HUES48 (cell line): ENCODE measurements around the gene RAD51.

Source experiments
- H3K27ac ChIP-seq: one replicate; pipeline ENCODE4 v1.7.0; 2013; ENCODE audit warnings: low read depth, low read length, inconsistent platforms
- H3K27me3 ChIP-seq: 2 replicates; pipeline ENCODE4 v1.6.1; 2013; ENCODE audit warnings: mild to moderate bottlenecking, low read length; ENCODE audit not compliant: control insufficient read depth, insufficient read depth
- H3K36me3 ChIP-seq: 2 replicates; pipeline ENCODE4 v1.6.1; 2013; ENCODE audit warnings: low read length; ENCODE audit not compliant: control insufficient read depth, insufficient read depth
- H3K4me1 ChIP-seq: 2 replicates; pipeline ENCODE4 v1.6.1; 2013; ENCODE audit warnings: mild to moderate bottlenecking, low read length; ENCODE audit not compliant: control insufficient read depth, insufficient read depth
- H3K4me3 ChIP-seq: 2 replicates; pipeline ENCODE4 v1.5.1; 2013; ENCODE audit warnings: mild to moderate bottlenecking, low read depth, low read length
- H3K9ac ChIP-seq: 2 replicates; pipeline ENCODE4 v1.6.1; 2013; ENCODE audit warnings: mild to moderate bottlenecking, low read depth, low read length, moderate library complexity
- H3K9me3 ChIP-seq: 2 replicates; pipeline ENCODE4 v1.6.1; 2013; ENCODE audit warnings: low read length; ENCODE audit not compliant: control insufficient read depth, insufficient read depth

Gene RAD51

DNA sequence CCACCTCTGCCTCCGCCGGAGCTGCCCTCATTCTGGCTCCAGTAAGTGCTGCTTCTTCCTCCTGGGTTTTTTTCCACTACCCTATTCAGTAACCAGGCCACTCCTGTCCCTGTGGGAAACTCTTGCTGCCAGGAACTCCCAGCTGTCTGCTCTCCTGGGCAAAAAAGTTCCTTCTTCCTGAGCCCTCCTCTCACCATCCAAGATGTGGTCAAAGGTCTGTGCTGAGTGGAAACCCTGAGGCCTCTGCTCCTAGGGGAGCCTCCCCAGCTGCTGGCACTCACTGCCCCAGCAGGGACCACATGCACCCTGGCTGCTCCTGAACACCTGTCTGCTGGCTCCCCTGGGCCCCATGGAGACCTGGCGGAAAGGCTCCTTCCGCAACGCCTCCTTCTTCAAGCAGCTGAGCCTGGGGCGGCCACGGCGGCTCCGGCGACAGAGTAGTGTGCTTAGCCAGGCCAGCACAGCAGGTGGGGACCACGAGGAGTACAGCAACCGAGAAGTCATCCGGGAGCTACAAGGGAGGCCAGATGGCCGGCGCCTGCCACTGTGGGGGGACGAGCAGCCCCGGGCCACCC, 75.3 kb downstream of the RAD51 start:
- no peak overlapping the region for H3K27ac ChIP-seq
- peaks cover 34% of the 10 kb centered on the region for H3K36me3 ChIP-seq
- H3K9ac ChIP-seq = no peak overlapping the region

DNA sequence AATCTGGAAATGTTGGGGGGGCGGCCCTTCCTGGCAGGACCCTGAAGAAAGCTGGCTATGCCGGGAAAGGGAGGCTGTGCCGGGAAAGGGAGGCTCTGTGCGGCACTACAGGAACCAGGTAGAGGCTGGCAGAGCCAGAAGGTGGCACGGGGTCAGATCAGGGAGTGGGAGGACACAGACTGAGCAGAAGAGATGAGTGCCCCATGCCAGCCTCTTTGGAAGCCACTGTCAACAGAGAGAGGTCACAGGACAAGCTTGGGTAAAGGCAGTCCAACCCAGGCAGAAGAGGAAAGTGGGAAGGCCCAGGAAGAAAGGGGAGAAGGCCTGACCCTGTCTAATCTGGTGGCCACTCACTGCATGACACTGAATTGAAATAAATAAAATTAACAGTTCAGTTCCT, 76.3 kb downstream of the RAD51 start:
- Histone ChIP-seq H3K4me3 (no peak overlapping the region), H3K9me3 (no peaks in the 10 kb centered on the region), H3K36me3 (peaks cover 43% of the 10 kb centered on the region), H3K4me1 (peaks cover 12% of the 10 kb centered on the region), H3K27me3 (no peaks in the 10 kb centered on the region), H3K27ac (no peak overlapping the region), H3K9ac (no peak overlapping the region)

More for the DNA sequence above, 75.3 kb downstream of the RAD51 start:
- peaks cover 21% of the 10 kb centered on the region for H3K4me1 ChIP-seq
- H3K9me3 ChIP-seq = no peaks in the 10 kb centered on the region
- H3K27me3 ChIP-seq = no peaks in the 10 kb centered on the region
- no peak overlapping the region for H3K4me3 ChIP-seq

DNA sequence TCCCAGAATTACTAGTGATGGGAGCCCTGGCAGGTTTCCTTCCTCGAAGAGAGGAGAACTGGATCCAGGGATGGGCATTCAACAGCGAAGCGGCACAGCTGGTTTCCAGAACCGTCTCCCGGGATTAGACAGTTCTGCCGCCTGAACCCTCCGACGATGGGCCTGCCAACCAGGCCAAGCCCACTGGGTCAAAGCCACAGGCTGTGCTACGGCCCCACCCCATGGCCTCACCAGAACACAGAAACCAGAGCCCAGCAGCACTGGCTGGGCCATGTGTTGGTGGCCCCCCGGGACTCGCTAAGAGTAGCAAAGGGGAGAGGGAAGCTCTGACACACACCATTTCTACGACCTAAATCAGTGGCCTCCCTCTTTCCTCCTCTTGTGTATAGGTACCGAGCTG, 77.0 kb downstream of the RAD51 start:
- Histone ChIP-seq H3K27me3 (no peaks in the 10 kb centered on the region), H3K36me3 (peaks cover 50% of the 10 kb centered on the region), H3K4me1 (peaks cover 5% of the 10 kb centered on the region), H3K4me3 (no peak overlapping the region), H3K27ac (no peak overlapping the region), H3K9ac (no peak overlapping the region), H3K9me3 (no peaks in the 10 kb centered on the region)

DNA sequence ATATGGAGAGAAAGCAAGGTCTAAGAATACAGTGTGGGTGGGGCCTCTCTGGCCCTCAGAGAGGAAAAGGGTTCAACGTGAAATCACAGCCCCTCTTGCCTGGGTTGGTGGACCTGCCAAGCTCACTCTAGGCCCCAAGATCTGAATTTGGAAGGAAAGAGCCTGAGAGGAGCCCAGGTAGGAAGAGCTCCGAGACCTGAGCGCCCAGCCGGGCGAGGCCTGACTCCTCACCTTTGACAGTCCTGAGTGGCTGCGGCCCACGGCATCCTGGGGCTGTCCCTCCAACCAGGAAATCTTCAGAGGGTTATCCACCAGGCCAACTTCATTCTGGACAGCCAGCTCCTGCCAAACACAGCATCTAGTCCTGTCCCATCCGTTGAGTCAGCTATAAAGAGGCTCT, 78.5 kb downstream of the RAD51 start:
- no peaks in the 10 kb centered on the region for H3K4me1 ChIP-seq
- H3K9ac ChIP-seq = no peak overlapping the region
- peaks cover 55% of the 10 kb centered on the region for H3K36me3 ChIP-seq
- no peaks in the 10 kb centered on the region for H3K9me3 ChIP-seq
- no peaks in the 10 kb centered on the region for H3K27me3 ChIP-seq
- no peak overlapping the region for H3K4me3 ChIP-seq
- H3K27ac ChIP-seq = no peak overlapping the region

DNA sequence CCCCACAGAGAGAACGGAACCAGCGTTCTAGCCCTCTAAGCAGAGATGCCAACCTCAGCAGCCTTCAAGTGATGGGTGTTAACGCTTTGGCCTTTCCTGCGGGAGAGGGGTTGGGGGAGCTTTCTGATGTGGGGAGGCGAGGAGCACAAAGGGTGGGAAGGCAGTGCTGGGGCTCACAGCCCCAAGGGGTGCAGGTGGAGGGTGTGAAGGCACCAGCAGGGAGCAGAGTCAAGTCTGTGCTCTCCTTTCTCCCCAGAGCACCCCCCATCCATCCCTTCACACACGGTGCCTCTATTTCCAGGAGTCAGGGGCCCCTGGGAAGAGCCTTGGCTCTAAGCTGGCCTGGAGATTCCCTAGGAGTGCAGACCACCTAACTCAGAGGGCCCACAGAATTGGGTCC, 78.9 kb downstream of the RAD51 start:
- no peaks in the 10 kb centered on the region for H3K27me3 ChIP-seq
- no peak overlapping the region for H3K27ac ChIP-seq
- H3K36me3 ChIP-seq = peaks cover 60% of the 10 kb centered on the region
- no peak overlapping the region for H3K4me3 ChIP-seq
- H3K9me3 ChIP-seq = no peaks in the 10 kb centered on the region
- no peaks in the 10 kb centered on the region for H3K4me1 ChIP-seq
- H3K9ac ChIP-seq = no peak overlapping the region

DNA sequence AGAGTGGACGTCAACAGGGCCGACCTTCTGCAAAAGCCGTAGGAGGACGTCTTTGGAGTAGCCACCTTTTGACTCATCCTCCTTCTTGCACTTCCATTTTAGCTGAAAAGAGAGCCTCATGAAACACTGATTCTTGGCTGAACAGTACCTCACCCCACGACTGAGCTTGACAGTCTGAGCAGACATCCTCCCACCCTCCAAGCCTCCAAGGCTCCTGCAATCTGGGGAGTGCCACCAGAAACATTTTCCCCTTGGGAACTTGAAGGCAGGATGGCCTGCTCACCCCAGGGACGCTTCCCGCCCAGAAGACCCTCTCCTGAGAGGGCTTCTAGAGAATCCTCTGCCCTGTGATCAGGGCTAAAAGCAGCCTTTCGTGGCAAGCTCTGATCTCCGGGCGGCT, 80.0 kb downstream of the RAD51 start:
- no peak overlapping the region for H3K9ac ChIP-seq
- H3K4me3 ChIP-seq = no peak overlapping the region
- peaks cover 67% of the 10 kb centered on the region for H3K36me3 ChIP-seq
- no peak overlapping the region for H3K27ac ChIP-seq
- H3K9me3 ChIP-seq = no peaks in the 10 kb centered on the region
- H3K27me3 ChIP-seq = no peaks in the 10 kb centered on the region
- H3K4me1 ChIP-seq = no peaks in the 10 kb centered on the region

DNA sequence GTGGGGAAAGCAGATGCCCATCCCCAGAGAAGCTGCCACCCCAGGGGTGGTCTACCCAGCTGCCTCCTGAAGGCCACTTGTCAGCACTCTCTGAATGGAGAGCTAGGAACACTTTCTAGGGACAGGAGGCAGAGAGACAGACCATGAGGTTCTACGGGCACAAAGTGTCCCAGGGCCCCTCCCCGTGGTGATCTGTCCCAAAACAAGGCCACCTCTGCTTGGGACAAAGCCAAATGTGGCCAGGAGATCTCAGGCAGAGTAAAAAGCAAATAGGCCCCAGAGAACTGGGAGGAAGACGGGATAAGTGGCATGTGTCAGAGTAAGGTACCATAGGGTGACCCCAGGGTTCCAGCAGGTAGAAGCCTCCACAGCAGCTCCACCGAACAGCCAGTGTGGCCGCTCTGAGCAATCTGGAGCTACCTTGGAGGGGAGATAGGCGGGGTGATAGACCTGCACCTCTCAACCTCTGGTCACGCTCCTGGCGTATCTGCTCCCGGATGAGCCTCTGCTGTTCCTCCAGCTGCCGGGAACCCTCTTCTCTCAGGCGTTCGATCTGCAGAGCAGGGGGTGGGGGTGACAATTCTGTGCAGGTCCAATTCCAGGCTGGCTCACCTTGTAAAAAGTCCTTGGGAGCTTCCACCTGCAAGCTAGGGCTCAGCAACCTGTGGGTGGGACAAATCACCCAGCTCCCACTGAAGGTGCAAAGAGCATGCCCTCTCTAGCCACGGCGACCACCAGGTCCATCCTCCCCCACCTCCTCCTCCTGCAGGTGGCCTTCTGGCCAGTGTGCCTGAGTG, 81.0 kb downstream of the RAD51 start:
- Histone ChIP-seq H3K36me3 (peaks cover 67% of the 10 kb centered on the region), H3K9me3 (no peaks in the 10 kb centered on the region), H3K4me3 (no peak overlapping the region), H3K4me1 (no peaks in the 10 kb centered on the region), H3K27ac (no peak overlapping the region), H3K9ac (no peak overlapping the region), H3K27me3 (no peaks in the 10 kb centered on the region)

DNA sequence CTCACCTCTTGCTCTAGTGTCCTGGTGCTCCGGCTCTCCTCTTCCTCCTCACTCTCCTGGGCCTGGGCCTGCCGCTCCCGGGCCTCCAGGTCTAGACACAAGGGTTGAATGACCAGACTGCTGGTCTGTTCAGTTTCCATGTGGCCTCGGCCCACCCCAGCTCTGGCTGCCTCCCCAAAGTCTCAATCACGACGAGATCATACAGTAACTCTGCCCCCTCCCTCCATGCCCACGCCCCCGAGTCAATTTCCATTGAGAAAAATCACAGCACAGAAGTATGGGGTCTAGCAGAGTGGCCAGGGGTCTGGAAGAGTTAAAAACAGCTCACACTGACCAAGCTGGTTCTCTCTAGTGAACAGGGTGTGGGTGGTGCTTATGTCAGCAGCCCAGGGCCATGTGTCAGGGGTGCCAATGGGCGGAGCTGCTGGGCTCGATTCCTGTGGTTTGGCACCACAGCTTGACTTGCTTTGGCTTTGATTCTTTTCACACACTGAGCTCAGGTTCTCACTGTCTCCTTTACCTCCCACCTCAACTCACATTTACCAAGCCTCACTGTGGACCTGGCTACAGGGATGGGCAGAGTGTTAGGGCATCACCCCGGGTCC, 81.7 kb downstream of the RAD51 start:
- Histone ChIP-seq H3K36me3 (peaks cover 67% of the 10 kb centered on the region), H3K27ac (no peak overlapping the region), H3K9ac (no peak overlapping the region), H3K4me3 (no peak overlapping the region), H3K27me3 (no peaks in the 10 kb centered on the region), H3K4me1 (no peaks in the 10 kb centered on the region), H3K9me3 (no peaks in the 10 kb centered on the region)
